ENCODE data around the gene PAWR.

PAWR gene

GRCh38 chr12:79676579-79676978, 14.2 kb downstream of the PAWR start:
- no peak overlapping the region for H3K27ac Mint-ChIP-seq
- intact Hi-C loops (cut with micrococcal nuclease): no loop called here
- H3K27me3 Mint-ChIP-seq: no peaks in the 10 kb centered on the region
- H3K4me1 Mint-ChIP-seq (ENCODE audit: low read depth): no peaks in the 10 kb centered on the region
- no peaks in the 10 kb centered on the region for H3K36me3 Mint-ChIP-seq (ENCODE audit: low read depth)
- H3K9me3 Mint-ChIP-seq: no peaks in the 10 kb centered on the region
- no peak overlapping the region for H3K4me3 Mint-ChIP-seq

GRCh38 chr12:79674629-79675028, 16.1 kb downstream of the PAWR start:
- intact Hi-C loops (cut with micrococcal nuclease): no loop called here
- H3K27me3 Mint-ChIP-seq: no peaks in the 10 kb centered on the region
- no peak overlapping the region for H3K27ac Mint-ChIP-seq
- no peaks in the 10 kb centered on the region for H3K9me3 Mint-ChIP-seq
- no peaks in the 10 kb centered on the region for H3K36me3 Mint-ChIP-seq (ENCODE audit: low read depth)
- H3K4me1 Mint-ChIP-seq (ENCODE audit: low read depth): no peaks in the 10 kb centered on the region
- H3K4me3 Mint-ChIP-seq: no peak overlapping the region

GRCh38 chr12:79673354-79673753, 17.4 kb downstream of the PAWR start:
- intact Hi-C loops (cut with micrococcal nuclease): no loop called here
- Mint-ChIP-seq H3K4me1 (ENCODE audit: low read depth) (no peaks in the 10 kb centered on the region), H3K27ac (no peak overlapping the region), H3K27me3 (no peaks in the 10 kb centered on the region), H3K36me3 (ENCODE audit: low read depth) (no peaks in the 10 kb centered on the region), H3K9me3 (no peaks in the 10 kb centered on the region), H3K4me3 (no peak overlapping the region)

GRCh38 chr12:79668113-79668512, 22.7 kb downstream of the PAWR start:
- Mint-ChIP-seq H3K27ac (no peak overlapping the region), H3K9me3 (no peaks in the 10 kb centered on the region), H3K27me3 (no peaks in the 10 kb centered on the region), H3K36me3 (ENCODE audit: low read depth) (no peaks in the 10 kb centered on the region), H3K4me1 (ENCODE audit: low read depth) (no peaks in the 10 kb centered on the region), H3K4me3 (no peak overlapping the region)
- intact Hi-C loops (cut with micrococcal nuclease): no loop called here

GRCh38 chr12:79665212-79665887, 25.4 kb downstream of the PAWR start:
- H3K27me3 Mint-ChIP-seq: no peaks in the 10 kb centered on the region
- H3K9me3 Mint-ChIP-seq: no peaks in the 10 kb centered on the region
- no peak overlapping the region for H3K4me3 Mint-ChIP-seq
- no peak overlapping the region for H3K27ac Mint-ChIP-seq
- H3K4me1 Mint-ChIP-seq (ENCODE audit: low read depth): no peaks in the 10 kb centered on the region
- intact Hi-C loops (cut with micrococcal nuclease): no loop called here
- no peaks in the 10 kb centered on the region for H3K36me3 Mint-ChIP-seq (ENCODE audit: low read depth)

GRCh38 chr12:79664518-79664917, 26.2 kb downstream of the PAWR start:
- Mint-ChIP-seq H3K27ac (no peak overlapping the region), H3K9me3 (no peaks in the 10 kb centered on the region), H3K36me3 (ENCODE audit: low read depth) (no peaks in the 10 kb centered on the region), H3K27me3 (no peaks in the 10 kb centered on the region), H3K4me1 (ENCODE audit: low read depth) (no peaks in the 10 kb centered on the region), H3K4me3 (no peak overlapping the region)
- intact Hi-C loops (cut with micrococcal nuclease): no loop called here

- Mint-ChIP-seq H3K36me3 (ENCODE audit: low read depth) (no peaks in the 10 kb centered on the region), H3K4me3 (no peak overlapping the region), H3K27ac (no peak overlapping the region), H3K4me1 (ENCODE audit: low read depth) (no peaks in the 10 kb centered on the region), H3K9me3 (peaks cover 6% of the 10 kb centered on the region), H3K27me3 (no peaks in the 10 kb centered on the region)
- intact Hi-C loops (cut with micrococcal nuclease): no loop called here
These were observed 28.5 kb downstream of the PAWR start for GRCh38 chr12:79662046-79662811.

- intact Hi-C loops (cut with micrococcal nuclease): no loop called here
- H3K36me3 Mint-ChIP-seq (ENCODE audit: low read depth): no peaks in the 10 kb centered on the region
- no peak overlapping the region for H3K27ac Mint-ChIP-seq
- H3K4me1 Mint-ChIP-seq (ENCODE audit: low read depth): no peaks in the 10 kb centered on the region
- no peaks in the 10 kb centered on the region for H3K27me3 Mint-ChIP-seq
- H3K9me3 Mint-ChIP-seq: peaks cover 12% of the 10 kb centered on the region
- H3K4me3 Mint-ChIP-seq: no peak overlapping the region
These were observed 29.1 kb downstream of the PAWR start for GRCh38 chr12:79661629-79662028.

- Mint-ChIP-seq H3K9me3 (peaks cover 23% of the 10 kb centered on the region), H3K27ac (no peak overlapping the region), H3K36me3 (ENCODE audit: low read depth) (no peaks in the 10 kb centered on the region), H3K4me1 (ENCODE audit: low read depth) (no peaks in the 10 kb centered on the region), H3K27me3 (no peaks in the 10 kb centered on the region), H3K4me3 (no peak overlapping the region)
- intact Hi-C loops (cut with micrococcal nuclease): no loop called here
These were observed 30.8 kb downstream of the PAWR start for GRCh38 chr12:79659961-79660431.

- H3K9me3 Mint-ChIP-seq: peaks cover 23% of the 10 kb centered on the region
- H3K4me3 Mint-ChIP-seq: no peak overlapping the region
- H3K36me3 Mint-ChIP-seq (ENCODE audit: low read depth): no peaks in the 10 kb centered on the region
- no peaks in the 10 kb centered on the region for H3K27me3 Mint-ChIP-seq
- no peak overlapping the region for H3K27ac Mint-ChIP-seq
- intact Hi-C loops (cut with micrococcal nuclease): no loop called here
- no peaks in the 10 kb centered on the region for H3K4me1 Mint-ChIP-seq (ENCODE audit: low read depth)
These were observed 32.5 kb downstream of the PAWR start for GRCh38 chr12:79658221-79658620.

- no peaks in the 10 kb centered on the region for H3K4me1 Mint-ChIP-seq (ENCODE audit: low read depth)
- no peak overlapping the region for H3K4me3 Mint-ChIP-seq
- no peaks in the 10 kb centered on the region for H3K36me3 Mint-ChIP-seq (ENCODE audit: low read depth)
- no peaks in the 10 kb centered on the region for H3K27me3 Mint-ChIP-seq
- intact Hi-C loops (cut with micrococcal nuclease): no loop called here
- H3K9me3 Mint-ChIP-seq: peaks cover 23% of the 10 kb centered on the region
- H3K27ac Mint-ChIP-seq: no peak overlapping the region
These were observed 33.6 kb downstream of the PAWR start for GRCh38 chr12:79657136-79657535.

GRCh38 chr12:79655036-79655435, 35.7 kb downstream of the PAWR start:
- H3K4me1 Mint-ChIP-seq (ENCODE audit: low read depth): no peaks in the 10 kb centered on the region
- no peaks in the 10 kb centered on the region for H3K36me3 Mint-ChIP-seq (ENCODE audit: low read depth)
- no peak overlapping the region for H3K4me3 Mint-ChIP-seq

GRCh38 chr12:79652521-79652920, 38.2 kb downstream of the PAWR start:
- Mint-ChIP-seq H3K27ac (no peak overlapping the region), H3K27me3 (no peaks in the 10 kb centered on the region), H3K4me1 (ENCODE audit: low read depth) (no peaks in the 10 kb centered on the region), H3K36me3 (ENCODE audit: low read depth) (no peaks in the 10 kb centered on the region), H3K4me3 (no peak overlapping the region), H3K9me3 (peaks cover 21% of the 10 kb centered on the region)
- intact Hi-C loops (cut with micrococcal nuclease): no loop called here

More at GRCh38 chr12:79655036-79655435, 35.7 kb downstream of the PAWR start:
- H3K27me3 Mint-ChIP-seq: no peaks in the 10 kb centered on the region
- intact Hi-C loops (cut with micrococcal nuclease): no loop called here
- peaks cover 23% of the 10 kb centered on the region for H3K9me3 Mint-ChIP-seq
- no peak overlapping the region for H3K27ac Mint-ChIP-seq

- no peak overlapping the region for H3K4me3 Mint-ChIP-seq
- H3K9me3 Mint-ChIP-seq: no peaks in the 10 kb centered on the region
- no peaks in the 10 kb centered on the region for H3K36me3 Mint-ChIP-seq (ENCODE audit: low read depth)
- intact Hi-C loops (cut with micrococcal nuclease): no loop called here
- H3K4me1 Mint-ChIP-seq (ENCODE audit: low read depth): no peaks in the 10 kb centered on the region
- no peaks in the 10 kb centered on the region for H3K27me3 Mint-ChIP-seq
- H3K27ac Mint-ChIP-seq: no peak overlapping the region
These were observed 40.3 kb downstream of the PAWR start for GRCh38 chr12:79650440-79650839.
